K562 (cell line): ENCODE results near the gene KLHL9. TPM values are rescaled to one million over a fixed set of nuclear protein-coding genes. Genes with fewer than 3 reads are reported as not detected.

Source experiments
- ATAC-seq: fragments of 200-7000 bp; cut with Tn5 transposase; 3 replicates; pipeline ENCODE4 v1.9.1; 2020; ENCODE audit warnings: moderate library complexity
- BruUV-seq: library from RNA; stranded (reverse); fragments of 400-500 nt; replicated peaks from 2 replicates; lab custom pipeline; 2021; lab: Mats Ljungman, UMichigan
- CTCF ChIA-PET: fragments of 300-600 bp; formaldehyde crosslinking; extraction: SDS; loops from one replicate; lab custom pipeline; 2021; ENCODE audit warnings: low intra/inter-chr PET ratio; lab: Yijun Ruan, JAX
- POLR2A ChIA-PET: fragments of 300-600, 350-650 bp; sonication (Branson Sonifier 250); formaldehyde crosslinking; extraction: SDS; loops from one replicate; lab custom pipeline; 2021; ENCODE audit warnings: antibody characterized with exemption, inconsistent platforms; lab: Yijun Ruan, JAX
- DNase-seq, 4 experiments: peaks; one replicate each; pipeline versions ENCODE4 v3.0.0 to v3.0.0-alpha.2; 2011 to 2018; ENCODE audit warnings: low spot score in 3 of 4, mixed read lengths in 3 of 4; ENCODE audit errors: extremely low read depth in 1 of 4
- FAIRE-seq: peaks from 2 replicates; lab custom pipeline; 2011; peaks lifted over from hg19 to GRCh38; lab: Jason Lieb, UNC
- H2AFZ ChIP-seq: 2 replicates; pipeline ENCODE4 v1.6.0; 2011; ENCODE audit warnings: low read depth, low read length, control low read depth, inconsistent platforms
- H3K27ac ChIP-seq: fragments of 200-600 bp; 3 replicates; pipeline ENCODE4 v1.8.0; 2011; ENCODE audit warnings: low read depth, mild to moderate bottlenecking, control low read depth, inconsistent platforms, low read length, moderate library complexity, mixed read lengths; ENCODE audit errors: extremely low read depth
- H3K27me3 ChIP-seq, 2 experiments: fragments of 300-600 bp in 1 of 2; 2 replicates in 1 of 2; 3 replicates in 1 of 2; pipeline versions ENCODE4 v1.6.0 to v1.8.0; 2011; ENCODE audit warnings: inconsistent platforms in 2 of 2, low read length in 2 of 2, mild to moderate bottlenecking in 1 of 2, mixed read lengths in 1 of 2, moderate library complexity in 1 of 2; ENCODE audit not compliant: control insufficient read depth in 2 of 2, insufficient read depth in 2 of 2
- H3K36me3 ChIP-seq: fragments of 300-600 bp; 3 replicates; pipeline ENCODE4 v1.8.0; 2011; ENCODE audit warnings: mild to moderate bottlenecking, low read length, inconsistent platforms; ENCODE audit not compliant: control insufficient read depth, insufficient read depth
- H3K4me1 ChIP-seq, 2 experiments: fragments of 200-600 bp in 1 of 2; replicated peaks in 1 of 2; 2 replicates in 1 of 2; 3 replicates in 1 of 2; pipeline versions ENCODE4 v1.5.1 to v1.8.0; 2011; ENCODE audit warnings: inconsistent platforms in 2 of 2, low read length in 2 of 2, mild to moderate bottlenecking in 1 of 2, mixed read lengths in 1 of 2, moderate library complexity in 1 of 2; ENCODE audit not compliant: control insufficient read depth in 2 of 2, insufficient read depth in 2 of 2
- H3K4me2 ChIP-seq: 2 replicates; pipeline ENCODE4 v1.6.1; 2011; ENCODE audit warnings: low read length, control low read depth, inconsistent platforms, mixed read lengths; ENCODE audit not compliant: insufficient read depth
- H3K4me3 ChIP-seq: fragments of 200-600 bp; sonication (generic), shearing (Covaris generic); 2 replicates; pipeline ENCODE4 v1.5.1; 2016; ENCODE audit warnings: control low read depth, inconsistent platforms
- H3K79me2 ChIP-seq: fragments of 200-600 bp; 3 replicates; pipeline ENCODE4 v1.8.0; 2011; ENCODE audit warnings: low read length, inconsistent platforms; ENCODE audit not compliant: control insufficient read depth, insufficient read depth
- H3K9ac ChIP-seq, 2 experiments: 2 replicates each; pipeline versions ENCODE4 v1.6.0 to v1.6.1; 2011; ENCODE audit warnings: low read depth in 2 of 2, low read length in 2 of 2, control low read depth in 1 of 2, inconsistent platforms in 1 of 2, mild to moderate bottlenecking in 1 of 2, mixed read lengths in 1 of 2; ENCODE audit not compliant: insufficient read depth in 1 of 2
- H3K9me1 ChIP-seq: one replicate; pipeline ENCODE4 v1.6.0; 2011; ENCODE audit warnings: inconsistent platforms, mild to moderate bottlenecking, low read length, moderate library complexity; ENCODE audit not compliant: control insufficient read depth, insufficient read depth
- H3K9me3 ChIP-seq: replicated peaks from 2 replicates; pipeline ENCODE4 v1.5.1; 2011; ENCODE audit warnings: low read depth, low read length, inconsistent platforms; ENCODE audit not compliant: control insufficient read depth, insufficient read depth
- H4K20me1 ChIP-seq: replicated peaks from 2 replicates; pipeline ENCODE4 v1.6.1; 2011; ENCODE audit warnings: low read length, inconsistent platforms, mixed read lengths; ENCODE audit not compliant: control insufficient read depth, insufficient read depth
- BRD4 ChIP-seq: fragments of 200-600 bp; sonication (generic); IDR thresholded peaks from 2 replicates; pipeline ENCODE4 v1.6.1; 2017; ENCODE audit warnings: inconsistent platforms
- ILF3 ChIP-seq: fragments of 450-650 bp; IDR thresholded peaks from 2 replicates; pipeline ENCODE4 v1.6.1; 2018; ENCODE audit warnings: antibody characterized with exemption, mild to moderate bottlenecking, moderate library complexity, borderline replicate concordance
- NCOR1 ChIP-seq: fragments of 450-650 bp; IDR thresholded peaks from 2 replicates; pipeline ENCODE4 v1.6.1; 2016; ENCODE audit warnings: mild to moderate bottlenecking, moderate library complexity
- PREB ChIP-seq: sonication (generic); formaldehyde crosslinking; IDR thresholded peaks from 2 replicates; pipeline ENCODE4 v1.8.1; 2023; ENCODE audit warnings: mild to moderate bottlenecking, missing genetic modification reagents
- PTRF ChIP-seq: fragments of 450-650 bp; IDR thresholded peaks from 2 replicates; pipeline ENCODE4 v1.6.1; 2016; ENCODE audit warnings: mild to moderate bottlenecking, missing genetic modification characterization, missing compliant biosample characterization
- ZNF24 ChIP-seq: fragments of 450-650 bp; IDR thresholded peaks from 2 replicates; pipeline ENCODE4 v1.6.1; 2016
- ZNF274 ChIP-seq: IDR thresholded peaks from 2 replicates; pipeline ENCODE4 v1.6.1; 2011; ENCODE audit warnings: low read depth, mild to moderate bottlenecking, low read length, moderate library complexity, borderline replicate concordance
- ZNF717 ChIP-seq: fragments of 250-450 bp; sonication (Bioruptor Pico); IDR thresholded peaks from 2 replicates; pipeline ENCODE4 v1.5.0; 2021
- WGBS: fragments of 100-300 bp; shearing (Covaris generic); methylation state at CpG from one replicate; pipeline ENCODE4 v1.1.6; 2016; ENCODE audit warnings: low coverage, mixed read lengths; ENCODE audit not compliant: insufficient coverage; ENCODE audit errors: missing lambda C conversion rate; 5-methylcytosine and 5-hydroxymethylcytosine counted together
- in situ Hi-C: fragments of 300-500 bp; cut with MboI; formaldehyde crosslinking; loops from 4 replicates; pipeline ENCODE4 v1.15.0; 2018; ENCODE audit warnings: inconsistent platforms, mixed read lengths
- intact Hi-C: fragments of 100-400 bp; cut with micrococcal nuclease; formaldehyde crosslinking; loops from 2 replicates; pipeline ENCODE4 v1.14.2; 2022
- polyA plus RNA-seq, 8 experiments: library from polyadenylated mRNA; depleted of rRNA in 4 of 8; stranded (reverse) in 5 of 8; unstranded in 3 of 8; fragments of >200 nt; fragmentation: Nextera tagmentation in 2 of 8; fragmentation: Illumina TruSeq in 1 of 8; extraction: Ambion mirVana in 2 of 8; extraction: Trizol in 1 of 8; gene quantifications; 2 replicates each; pipeline versions ENCODE4 v1.2.1 to v1.2.3, GENCODE V29; 2011 to 2014; ENCODE audit warnings: inconsistent platforms in 1 of 8, missing spikeins in 1 of 8
- total RNA-seq, 7 experiments: library from RNA; depleted of rRNA in 6 of 7; stranded (reverse); fragments of >200 nt in 6 of 7; fragmentation: Illumina TruSeq in 2 of 7; extraction: Trizol in 2 of 7; gene quantifications; 2 replicates each; pipeline versions ENCODE4 v1.2.1 to v1.2.3, GENCODE V29; 2011 to 2021; ENCODE audit warnings: low replicate concordance in 1 of 7
- TF ChIP-seq, protein P1 (sequence below): fragments of 450-650 bp; IDR thresholded peaks from 2 replicates; pipeline ENCODE4 v1.6.1; 2018; ENCODE audit not compliant: partially characterized antibody
- TF ChIP-seq, protein P2 (sequence below), 2 experiments: fragments of 450-650 bp; conservative IDR thresholded peaks; 2 replicates each; pipeline ENCODE4 v1.6.1; 2017; ENCODE audit warnings: mild to moderate bottlenecking in 2 of 2, moderate library complexity in 2 of 2

KLHL9 gene
- total and polyA plus RNA-seq, 9 of the 15 experiments (the other 6 are each of a cell fraction or from before 2014, with no cell fraction given) = 0.04 TPM; not detected in 8

DNA sequence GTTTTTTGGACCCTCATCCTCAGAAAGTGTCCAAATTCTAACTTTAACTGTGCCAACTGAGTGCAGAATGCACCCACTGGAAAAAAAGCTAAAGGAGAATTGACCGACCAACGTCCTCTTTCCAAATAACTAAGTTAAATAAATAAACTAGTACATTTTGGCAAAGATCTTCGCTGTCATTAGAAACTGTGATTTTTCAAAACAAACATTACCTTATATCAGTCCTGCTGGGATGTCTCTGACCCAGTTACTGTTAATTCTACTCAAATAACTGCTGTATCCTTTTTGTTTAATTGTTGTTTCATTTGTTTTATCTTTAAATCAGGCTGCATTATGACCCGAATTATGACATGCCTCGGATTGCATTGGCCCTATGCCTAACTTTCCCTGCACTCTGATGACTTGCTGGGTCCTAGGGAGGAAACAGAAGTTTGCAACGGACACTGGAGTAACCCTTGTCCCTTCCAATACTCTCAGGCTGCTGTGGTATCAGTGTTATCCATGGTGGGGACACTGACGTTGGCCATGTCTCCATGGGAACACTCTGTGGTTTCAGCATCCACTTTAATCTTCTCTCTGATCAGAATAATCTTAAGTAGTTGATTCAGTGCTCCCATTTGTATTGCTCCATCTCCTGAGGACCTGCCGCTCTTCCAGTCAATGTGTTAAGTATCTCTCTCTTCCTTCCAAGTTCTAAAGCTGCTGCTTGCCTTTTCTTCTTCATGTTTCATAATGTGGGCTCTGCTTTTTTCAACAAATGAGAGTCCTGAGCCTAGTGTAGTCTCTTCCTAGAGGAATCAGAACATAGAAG is 19.0 kb downstream of the KLHL9 start (continued):
- TF ChIP-seq, protein P1, sequence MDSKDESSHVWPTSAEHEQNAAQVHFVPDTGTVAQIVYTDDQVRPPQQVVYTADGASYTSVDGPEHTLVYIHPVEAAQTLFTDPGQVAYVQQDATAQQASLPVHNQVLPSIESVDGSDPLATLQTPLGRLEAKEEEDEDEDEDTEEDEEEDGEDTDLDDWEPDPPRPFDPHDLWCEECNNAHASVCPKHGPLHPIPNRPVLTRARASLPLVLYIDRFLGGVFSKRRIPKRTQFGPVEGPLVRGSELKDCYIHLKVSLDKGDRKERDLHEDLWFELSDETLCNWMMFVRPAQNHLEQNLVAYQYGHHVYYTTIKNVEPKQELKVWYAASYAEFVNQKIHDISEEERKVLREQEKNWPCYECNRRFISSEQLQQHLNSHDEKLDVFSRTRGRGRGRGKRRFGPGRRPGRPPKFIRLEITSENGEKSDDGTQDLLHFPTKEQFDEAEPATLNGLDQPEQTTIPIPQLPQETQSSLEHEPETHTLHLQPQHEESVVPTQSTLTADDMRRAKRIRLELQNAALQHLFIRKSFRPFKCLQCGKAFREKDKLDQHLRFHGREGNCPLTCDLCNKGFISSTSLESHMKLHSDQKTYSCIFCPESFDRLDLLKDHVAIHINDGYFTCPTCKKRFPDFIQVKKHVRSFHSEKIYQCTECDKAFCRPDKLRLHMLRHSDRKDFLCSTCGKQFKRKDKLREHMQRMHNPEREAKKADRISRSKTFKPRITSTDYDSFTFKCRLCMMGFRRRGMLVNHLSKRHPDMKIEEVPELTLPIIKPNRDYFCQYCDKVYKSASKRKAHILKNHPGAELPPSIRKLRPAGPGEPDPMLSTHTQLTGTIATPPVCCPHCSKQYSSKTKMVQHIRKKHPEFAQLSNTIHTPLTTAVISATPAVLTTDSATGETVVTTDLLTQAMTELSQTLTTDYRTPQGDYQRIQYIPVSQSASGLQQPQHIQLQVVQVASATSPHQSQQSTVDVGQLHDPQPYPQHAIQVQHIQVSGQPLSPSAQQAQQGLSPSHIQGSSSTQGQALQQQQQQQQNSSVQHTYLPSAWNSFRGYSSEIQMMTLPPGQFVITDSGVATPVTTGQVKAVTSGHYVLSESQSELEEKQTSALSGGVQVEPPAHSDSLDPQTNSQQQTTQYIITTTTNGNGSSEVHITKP = no peak
- no peak for TF ChIP-seq ZNF24
- TF ChIP-seq, protein P2, sequence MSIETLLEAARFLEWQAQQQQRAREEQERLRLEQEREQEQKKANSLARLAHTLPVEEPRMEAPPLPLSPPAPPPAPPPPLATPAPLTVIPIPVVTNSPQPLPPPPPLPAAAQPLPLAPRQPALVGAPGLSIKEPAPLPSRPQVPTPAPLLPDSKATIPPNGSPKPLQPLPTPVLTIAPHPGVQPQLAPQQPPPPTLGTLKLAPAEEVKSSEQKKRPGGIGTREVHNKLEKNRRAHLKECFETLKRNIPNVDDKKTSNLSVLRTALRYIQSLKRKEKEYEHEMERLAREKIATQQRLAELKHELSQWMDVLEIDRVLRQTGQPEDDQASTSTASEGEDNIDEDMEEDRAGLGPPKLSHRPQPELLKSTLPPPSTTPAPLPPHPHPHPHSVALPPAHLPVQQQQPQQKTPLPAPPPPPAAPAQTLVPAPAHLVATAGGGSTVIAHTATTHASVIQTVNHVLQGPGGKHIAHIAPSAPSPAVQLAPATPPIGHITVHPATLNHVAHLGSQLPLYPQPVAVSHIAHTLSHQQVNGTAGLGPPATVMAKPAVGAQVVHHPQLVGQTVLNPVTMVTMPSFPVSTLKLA (conservative IDR thresholded peaks at IDR 0.05) = no peak
- TF ChIP-seq BRD4 = no peak

- H3K79me2 ChIP-seq = no peaks in the 10 kb centered on the region
- H3K9me3 ChIP-seq = no peaks in the 10 kb centered on the region
- BruUV-seq = no TSS peak
- H3K9ac ChIP-seq = no peak overlapping the region
- DNase-seq = no peak
- H3K4me2 ChIP-seq = no peak overlapping the region
- FAIRE-seq = no peak
- in situ Hi-C loops = no loop called here
- no peaks in the 10 kb centered on the region for H3K27me3 ChIP-seq
- no peak overlapping the region for H3K27ac ChIP-seq
- ChIA-PET POLR2A (no interaction called here), CTCF (no interaction called here)
- H3K4me3 ChIP-seq = no peak overlapping the region
- no peaks in the 10 kb centered on the region for H3K4me1 ChIP-seq
- intact Hi-C loops = no loop called here
- no CpG with 5 or more reads among the region's 2 CpGs for WGBS
- H4K20me1 ChIP-seq = no peaks in the 10 kb centered on the region
- H2AFZ ChIP-seq = no peak overlapping the region
- no peaks in the 10 kb centered on the region for H3K9me1 ChIP-seq
- H3K36me3 ChIP-seq = no peaks in the 10 kb centered on the region
- no peak for ATAC-seq
- TF ChIP-seq PREB (CRISPR knock-in tag) = no peak
- TF ChIP-seq NCOR1 = no peak
- TF ChIP-seq ZNF274 = no peak
- no peak for TF ChIP-seq PTRF (tag)
- TF ChIP-seq ZNF717 (CRISPR knock-in tag) = no peak
- TF ChIP-seq ILF3 = no peak
These were observed 21.1 kb downstream of the KLHL9 start for GRCh38 chr9:21314152-21314551.
